Caco-2 (cell line): Measurements from ENCODE around the gene PCDH1. TPM values are rescaled to one million over a fixed set of nuclear protein-coding genes. Genes with fewer than 3 reads are reported as not detected.
A peak's percentile ranks its signal among the peaks of the same experiment; 100 is the strongest.

Experiments
- BruUV-seq: library from RNA; stranded (reverse); fragments of 400-500 nt; replicated peaks from 2 replicates; lab custom pipeline; 2021; lab: Mats Ljungman, UMichigan
- CTCF ChIA-PET: fragments of 300-600 bp; sonication (Branson Sonifier 250); formaldehyde crosslinking; loops from one replicate; lab custom pipeline; 2022; ENCODE audit warnings: antibody characterized with exemption; lab: Charles Lee
- POLR2A ChIA-PET: fragments of 300-600 bp; sonication (Branson Sonifier 250); formaldehyde crosslinking; loops from one replicate; lab custom pipeline; 2022; ENCODE audit warnings: antibody characterized with exemption; lab: Charles Lee
- DNase-seq, 2 experiments: peaks; one replicate each; pipeline versions ENCODE4 v3.0.0 to v3.0.0-alpha.2; 2020 to 2022
- H3K27me3 ChIP-seq: replicated peaks from 2 replicates; pipeline ENCODE4 v1.6.0; 2011; ENCODE audit warnings: low read length; ENCODE audit not compliant: control insufficient read depth, insufficient read depth
- H3K36me3 ChIP-seq: 2 replicates; pipeline ENCODE4 v1.5.1; 2011; ENCODE audit warnings: low read length; ENCODE audit not compliant: control insufficient read depth, insufficient read depth
- H3K4me1 ChIP-seq: fragments of 250-450 bp; sonication (Bioruptor Pico); 2 replicates; pipeline ENCODE4 v1.5.1; 2020; ENCODE audit warnings: mild to moderate bottlenecking
- H3K4me3 ChIP-seq: 2 replicates; pipeline ENCODE4 v1.5.1; 2011; ENCODE audit warnings: low read depth, mild to moderate bottlenecking, control low read depth, low read length
- H3K9me3 ChIP-seq: fragments of 250-450 bp; sonication (Bioruptor Pico); 2 replicates; pipeline ENCODE4 v1.5.1; 2020; ENCODE audit warnings: mild to moderate bottlenecking, moderate library complexity
- H3K27ac Mint-ChIP-seq: one replicate; pipeline ENCODE4 v1.8.0; 2022; ENCODE audit warnings: mixed read lengths; ENCODE audit not compliant: unreplicated experiment
- H3K27me3 Mint-ChIP-seq: one replicate; pipeline ENCODE4 v1.8.0; 2022; ENCODE audit warnings: mixed read lengths; ENCODE audit not compliant: insufficient read depth, unreplicated experiment
- H3K36me3 Mint-ChIP-seq: one replicate; pipeline ENCODE4 v1.8.0; 2022; ENCODE audit warnings: mild to moderate bottlenecking, mixed read lengths; ENCODE audit not compliant: insufficient read depth, unreplicated experiment
- H3K4me1 Mint-ChIP-seq: one replicate; pipeline ENCODE4 v1.8.0; 2022; ENCODE audit warnings: low read depth, mixed read lengths; ENCODE audit not compliant: unreplicated experiment
- H3K4me3 Mint-ChIP-seq: one replicate; pipeline ENCODE4 v1.8.0; 2022; ENCODE audit warnings: mild to moderate bottlenecking, moderate library complexity, mixed read lengths; ENCODE audit not compliant: unreplicated experiment
- H3K9me3 Mint-ChIP-seq: one replicate; pipeline ENCODE4 v1.8.0; 2022; ENCODE audit warnings: mixed read lengths; ENCODE audit not compliant: unreplicated experiment
- intact Hi-C: fragments of 100-400 bp; cut with micrococcal nuclease; formaldehyde crosslinking; loops from one replicate; pipeline ENCODE4 v1.10.0; 2022; ENCODE audit not compliant: unreplicated experiment
- total RNA-seq: library from RNA; stranded (reverse); gene quantifications from 2 replicates; pipeline ENCODE4 v1.2.3, GENCODE V29; 2022
- TF ChIP-seq, protein P1 (sequence below), 2 experiments: fragments of 200-600 bp in 1 of 2; IDR thresholded peaks; 1 replicate in 1 of 2; 2 replicates in 1 of 2; pipeline versions ENCODE4 v1.5.1 to v1.8.0; 2011 to 2022; ENCODE audit warnings: antibody characterized with exemption in 1 of 2, control low read depth in 1 of 2, inconsistent platforms in 1 of 2, low read depth in 1 of 2, low read length in 1 of 2, mild to moderate bottlenecking in 1 of 2, moderate library complexity in 1 of 2; ENCODE audit not compliant: insufficient read depth in 1 of 2, severe bottlenecking in 1 of 2, unreplicated experiment in 1 of 2

Gene PCDH1
- total RNA-seq, 1 experiment from 2014 or later = 1.5 TPM

DNA sequence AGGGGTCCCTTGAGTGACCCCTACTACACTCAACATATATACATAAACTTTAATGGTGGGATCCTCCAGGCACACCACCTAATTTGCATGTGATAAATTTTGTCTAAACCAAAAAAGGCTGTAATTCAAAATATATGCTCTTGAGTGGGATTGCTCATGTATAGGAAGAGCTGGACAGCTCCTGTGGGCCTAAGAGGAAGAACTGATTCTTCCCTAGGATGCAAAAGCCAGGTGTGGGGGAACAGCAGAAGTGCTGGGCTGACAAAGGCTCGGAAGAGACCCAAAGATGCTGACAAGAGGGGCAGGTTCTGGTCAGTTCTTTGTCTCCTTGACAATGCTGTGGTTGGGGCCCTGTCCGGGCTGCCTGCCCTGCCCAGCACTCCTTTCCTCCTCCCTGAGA lies 43.9 kb downstream of the PCDH1 start:
- intact Hi-C loops = no loop called here
- no TSS peak for BruUV-seq
- Histone ChIP-seq H3K9me3 (no peaks in the 10 kb centered on the region), H3K4me1 (0 out of 2 replicates have a peak, but pooled peaks cover 9% of the 10 kb centered on the region), H3K27me3 (no peaks in the 10 kb centered on the region), H3K4me3 (no peak overlapping the region), H3K36me3 (no peaks in the 10 kb centered on the region)
- H3K4me3 Mint-ChIP-seq = no peak overlapping the region
- ChIA-PET CTCF (no interaction called here), POLR2A (interaction anchor here (0.5 kb wide), 1 partner anchor 148 kb away, joined by 3 read pairs; no protein-coding TSS in a partner anchor)
- H3K36me3 Mint-ChIP-seq = no peaks in the 10 kb centered on the region
- H3K9me3 Mint-ChIP-seq = no peaks in the 10 kb centered on the region
- H3K27me3 Mint-ChIP-seq = peaks cover 9% of the 10 kb centered on the region
- peaks cover 7% of the 10 kb centered on the region for H3K4me1 Mint-ChIP-seq
- TF ChIP-seq, protein P1, sequence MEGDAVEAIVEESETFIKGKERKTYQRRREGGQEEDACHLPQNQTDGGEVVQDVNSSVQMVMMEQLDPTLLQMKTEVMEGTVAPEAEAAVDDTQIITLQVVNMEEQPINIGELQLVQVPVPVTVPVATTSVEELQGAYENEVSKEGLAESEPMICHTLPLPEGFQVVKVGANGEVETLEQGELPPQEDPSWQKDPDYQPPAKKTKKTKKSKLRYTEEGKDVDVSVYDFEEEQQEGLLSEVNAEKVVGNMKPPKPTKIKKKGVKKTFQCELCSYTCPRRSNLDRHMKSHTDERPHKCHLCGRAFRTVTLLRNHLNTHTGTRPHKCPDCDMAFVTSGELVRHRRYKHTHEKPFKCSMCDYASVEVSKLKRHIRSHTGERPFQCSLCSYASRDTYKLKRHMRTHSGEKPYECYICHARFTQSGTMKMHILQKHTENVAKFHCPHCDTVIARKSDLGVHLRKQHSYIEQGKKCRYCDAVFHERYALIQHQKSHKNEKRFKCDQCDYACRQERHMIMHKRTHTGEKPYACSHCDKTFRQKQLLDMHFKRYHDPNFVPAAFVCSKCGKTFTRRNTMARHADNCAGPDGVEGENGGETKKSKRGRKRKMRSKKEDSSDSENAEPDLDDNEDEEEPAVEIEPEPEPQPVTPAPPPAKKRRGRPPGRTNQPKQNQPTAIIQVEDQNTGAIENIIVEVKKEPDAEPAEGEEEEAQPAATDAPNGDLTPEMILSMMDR (IDR thresholded peaks at IDR 0.05; ENCODE audit: insufficient read depth in 1 of 2, low read depth in 1 of 2, low read length in 1 of 2, severe bottlenecking in 1 of 2, unreplicated experiment in 1 of 2) = no peak
- no peak overlapping the region for H3K27ac Mint-ChIP-seq
- no peak for DNase-seq

DNA sequence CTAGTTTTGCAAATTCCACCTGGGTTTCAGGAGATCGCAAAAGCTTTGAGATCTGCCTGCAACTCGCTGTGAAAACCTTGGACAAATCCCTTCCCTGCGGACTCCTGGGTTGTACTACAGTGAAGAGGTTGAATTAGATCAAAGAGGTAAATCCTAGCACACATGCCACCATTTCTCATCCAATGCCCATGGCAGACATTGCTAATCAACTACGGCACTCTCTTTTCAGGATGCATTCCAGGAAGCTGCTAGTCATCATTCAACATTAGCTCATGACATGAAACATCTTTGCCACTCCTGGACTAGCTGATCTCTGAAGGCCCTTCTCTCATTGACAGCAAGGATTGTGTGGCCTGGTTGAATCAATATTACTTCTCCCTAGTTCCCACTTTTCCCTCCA lies 46.1 kb downstream of the PCDH1 start:
- Mint-ChIP-seq H3K9me3 (no peaks in the 10 kb centered on the region), H3K27me3 (peaks cover 11% of the 10 kb centered on the region), H3K4me3 (no peak overlapping the region), H3K27ac (peak overlapping the region; percentile 45), H3K36me3 (no peaks in the 10 kb centered on the region), H3K4me1 (peaks cover 7% of the 10 kb centered on the region)
- intact Hi-C loops = no loop called here
- TF ChIP-seq, protein P1 (IDR thresholded peaks at IDR 0.05; ENCODE audit: insufficient read depth in 1 of 2, low read depth in 1 of 2, low read length in 1 of 2, severe bottlenecking in 1 of 2, unreplicated experiment in 1 of 2) = no peak
- ChIA-PET POLR2A (no interaction called here), CTCF (interaction anchor here (0.9 kb wide), 1 partner anchor 45 kb away, joined by 3 read pairs; no protein-coding TSS in a partner anchor)
- no TSS peak for BruUV-seq
- Histone ChIP-seq H3K9me3 (no peaks in the 10 kb centered on the region), H3K27me3 (no peaks in the 10 kb centered on the region), H3K4me3 (no peak overlapping the region), H3K4me1 (0 out of 2 replicates have a peak, but pooled peaks cover 9% of the 10 kb centered on the region), H3K36me3 (no peaks in the 10 kb centered on the region)
- DNase-seq = no peak

DNA sequence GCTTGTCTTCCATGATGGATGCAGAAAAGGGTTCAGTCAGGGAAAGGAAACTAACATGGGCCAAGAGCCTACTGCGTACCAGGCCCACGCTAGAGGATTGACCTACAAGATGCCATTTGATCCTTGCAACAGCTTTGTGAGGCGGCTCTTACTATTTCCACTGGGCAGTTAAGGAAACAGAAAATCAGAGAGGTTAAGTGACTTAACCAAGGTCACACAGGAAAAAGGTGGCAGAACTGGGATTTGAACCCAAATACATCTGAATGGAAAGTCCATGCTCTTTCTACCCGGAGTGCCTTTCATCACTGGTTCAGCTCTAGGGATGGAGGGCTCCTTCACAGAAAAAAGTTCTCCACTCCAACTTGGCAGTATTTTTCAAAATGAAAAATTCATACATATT lies 50.0 kb downstream of the PCDH1 start:
- no peak overlapping the region for H3K4me3 ChIP-seq
- Mint-ChIP-seq H3K27ac (no peak overlapping the region), H3K27me3 (peaks cover 16% of the 10 kb centered on the region), H3K9me3 (no peaks in the 10 kb centered on the region), H3K36me3 (no peaks in the 10 kb centered on the region), H3K4me3 (no peak overlapping the region), H3K4me1 (peaks cover 7% of the 10 kb centered on the region)
- H3K9me3 ChIP-seq = no peaks in the 10 kb centered on the region
- no peak for DNase-seq
- TF ChIP-seq, protein P1 (IDR thresholded peaks at IDR 0.05; ENCODE audit: insufficient read depth in 1 of 2, low read depth in 1 of 2, low read length in 1 of 2, severe bottlenecking in 1 of 2, unreplicated experiment in 1 of 2) = no peak
- no TSS peak for BruUV-seq
- H3K4me1 ChIP-seq = 0 out of 2 replicates have a peak, but pooled peaks cover 8% of the 10 kb centered on the region
- no peaks in the 10 kb centered on the region for H3K36me3 ChIP-seq
- intact Hi-C loops = no loop called here
- ChIA-PET CTCF (interaction anchor here (0.6 kb wide), 1 partner anchor 236 kb away, joined by 4 read pairs; no protein-coding TSS in a partner anchor), POLR2A (no interaction called here)
- H3K27me3 ChIP-seq = no peaks in the 10 kb centered on the region
